Brain microvascular endothelial cell (primary cell): ENCODE results near the gene FEM1C.

Source experiments
- DNase-seq: peaks from one replicate; pipeline ENCODE4 v3.0.0-alpha.2; 2020
- H3K27ac ChIP-seq: fragments of 250-450 bp; sonication (Bioruptor Pico); 2 replicates; pipeline ENCODE4 v1.5.1; 2020; ENCODE audit warnings: mild to moderate bottlenecking, moderate library complexity
- H3K27me3 ChIP-seq: fragments of 250-450 bp; sonication (Bioruptor Pico); replicated peaks from 2 replicates; pipeline ENCODE4 v1.5.1; 2020; ENCODE audit warnings: mild to moderate bottlenecking
- H3K36me3 ChIP-seq: fragments of 250-450 bp; sonication (Bioruptor Pico); replicated peaks from 2 replicates; pipeline ENCODE4 v1.5.1; 2020; ENCODE audit warnings: mild to moderate bottlenecking
- H3K4me3 ChIP-seq: 2 replicates; pipeline ENCODE4 v1.5.1; 2011; ENCODE audit warnings: low read depth, mild to moderate bottlenecking, control low read depth, low read length, moderate library complexity
- in situ Hi-C: cut with HindIII; loops from 2 replicates; pipeline ENCODE4 v1.10.0; 2017; ENCODE audit warnings: low sequenced_read_pairs, low pct_ligation_motif_present
- TF ChIP-seq, protein P1 (sequence below): IDR thresholded peaks from 2 replicates; pipeline ENCODE4 v1.5.1; 2011; ENCODE audit warnings: low read depth, mild to moderate bottlenecking, moderate library complexity, low read length, control low read depth, inconsistent platforms; ENCODE audit errors: missing control alignments

FEM1C gene

DNA sequence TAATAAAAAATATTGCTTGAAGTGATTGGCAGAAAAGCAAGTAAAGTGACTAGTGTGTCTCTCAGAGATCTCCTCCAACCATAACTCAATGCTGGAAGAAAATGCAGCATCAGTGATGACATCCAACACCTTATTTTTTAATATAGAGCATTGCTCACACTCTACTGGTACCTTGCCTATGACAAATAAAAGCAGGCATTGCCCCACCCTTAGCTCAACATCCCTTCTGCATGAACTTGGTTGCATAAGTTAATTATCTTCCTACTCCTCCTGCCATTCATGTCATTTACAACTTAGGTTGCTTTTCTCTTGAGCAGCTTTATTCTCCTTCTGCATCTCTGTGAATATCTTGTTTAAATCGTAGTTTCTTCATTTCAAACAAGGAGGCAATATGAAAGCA, 41.2 kb downstream of the FEM1C start:
- no peak for DNase-seq
- TF ChIP-seq, protein P1, sequence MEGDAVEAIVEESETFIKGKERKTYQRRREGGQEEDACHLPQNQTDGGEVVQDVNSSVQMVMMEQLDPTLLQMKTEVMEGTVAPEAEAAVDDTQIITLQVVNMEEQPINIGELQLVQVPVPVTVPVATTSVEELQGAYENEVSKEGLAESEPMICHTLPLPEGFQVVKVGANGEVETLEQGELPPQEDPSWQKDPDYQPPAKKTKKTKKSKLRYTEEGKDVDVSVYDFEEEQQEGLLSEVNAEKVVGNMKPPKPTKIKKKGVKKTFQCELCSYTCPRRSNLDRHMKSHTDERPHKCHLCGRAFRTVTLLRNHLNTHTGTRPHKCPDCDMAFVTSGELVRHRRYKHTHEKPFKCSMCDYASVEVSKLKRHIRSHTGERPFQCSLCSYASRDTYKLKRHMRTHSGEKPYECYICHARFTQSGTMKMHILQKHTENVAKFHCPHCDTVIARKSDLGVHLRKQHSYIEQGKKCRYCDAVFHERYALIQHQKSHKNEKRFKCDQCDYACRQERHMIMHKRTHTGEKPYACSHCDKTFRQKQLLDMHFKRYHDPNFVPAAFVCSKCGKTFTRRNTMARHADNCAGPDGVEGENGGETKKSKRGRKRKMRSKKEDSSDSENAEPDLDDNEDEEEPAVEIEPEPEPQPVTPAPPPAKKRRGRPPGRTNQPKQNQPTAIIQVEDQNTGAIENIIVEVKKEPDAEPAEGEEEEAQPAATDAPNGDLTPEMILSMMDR, result no peak
- Histone ChIP-seq H3K27me3 (no peaks in the 10 kb centered on the region), H3K27ac (no peak overlapping the region), H3K4me3 (no peak overlapping the region), H3K36me3 (no peaks in the 10 kb centered on the region)
- in situ Hi-C loops, result no loop called here

DNA sequence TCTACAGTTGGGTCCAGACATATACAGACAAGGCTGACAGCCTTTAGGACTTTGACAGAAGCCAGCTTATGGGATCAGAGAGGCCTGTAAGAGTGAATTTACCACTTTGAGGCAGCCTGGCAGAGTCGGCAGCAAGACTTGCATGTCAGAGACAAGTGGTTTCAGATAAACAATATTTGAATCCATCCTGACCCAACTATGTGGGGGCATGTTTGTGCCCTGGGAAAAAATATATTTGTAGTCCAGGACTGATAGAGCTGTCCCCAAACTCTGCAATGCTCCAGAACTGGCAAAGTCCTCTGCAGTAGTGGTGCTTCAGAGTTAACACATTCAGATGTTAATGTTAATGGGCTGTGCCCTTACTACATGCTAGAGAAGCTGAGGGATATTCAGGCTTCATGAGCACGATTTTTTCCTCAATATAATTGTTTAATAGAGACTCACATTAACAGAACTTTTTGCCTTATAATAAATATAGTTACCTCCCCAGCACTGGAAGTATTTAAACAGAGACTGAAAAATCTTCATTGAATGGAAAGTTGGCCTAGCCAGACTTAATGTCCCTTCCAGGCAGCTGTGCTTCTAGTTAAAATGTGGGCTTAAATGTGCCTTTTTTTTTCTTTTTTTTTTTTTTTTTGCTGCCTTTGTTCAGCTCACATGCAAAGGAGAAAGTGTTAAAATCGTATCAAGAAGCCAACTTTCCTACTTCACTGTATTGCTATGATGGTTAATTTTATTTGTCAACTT, 42.9 kb downstream of the FEM1C start:
- DNase-seq, result no peak
- Histone ChIP-seq H3K27ac (no peak overlapping the region), H3K36me3 (no peaks in the 10 kb centered on the region), H3K27me3 (no peaks in the 10 kb centered on the region), H3K4me3 (no peak overlapping the region)
- in situ Hi-C loops, result no loop called here
- TF ChIP-seq, protein P1, result no peak

DNA sequence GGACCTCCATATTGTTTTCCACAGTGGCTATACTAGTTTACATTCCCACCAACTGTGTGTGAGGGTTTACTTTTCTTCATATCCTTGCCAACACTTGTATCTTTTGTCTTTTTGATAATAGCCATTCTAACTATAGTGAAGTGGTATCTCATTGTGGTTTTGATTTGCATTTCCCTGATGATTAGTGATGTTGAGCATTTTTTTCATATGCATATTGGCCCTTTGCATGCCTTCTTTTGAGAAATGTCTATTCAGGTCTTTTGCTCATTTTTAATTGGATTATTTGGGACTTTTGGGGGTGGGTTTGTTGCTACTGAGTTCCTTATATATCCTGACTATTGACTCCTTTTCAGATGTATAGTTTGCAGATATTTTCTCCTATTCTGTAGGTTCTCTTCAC, 44.4 kb downstream of the FEM1C start:
- Histone ChIP-seq H3K27me3 (no peaks in the 10 kb centered on the region), H3K4me3 (no peak overlapping the region), H3K36me3 (no peaks in the 10 kb centered on the region), H3K27ac (no peak overlapping the region)
- in situ Hi-C loops, result no loop called here
- TF ChIP-seq, protein P1, result no peak
- no peak for DNase-seq

DNA sequence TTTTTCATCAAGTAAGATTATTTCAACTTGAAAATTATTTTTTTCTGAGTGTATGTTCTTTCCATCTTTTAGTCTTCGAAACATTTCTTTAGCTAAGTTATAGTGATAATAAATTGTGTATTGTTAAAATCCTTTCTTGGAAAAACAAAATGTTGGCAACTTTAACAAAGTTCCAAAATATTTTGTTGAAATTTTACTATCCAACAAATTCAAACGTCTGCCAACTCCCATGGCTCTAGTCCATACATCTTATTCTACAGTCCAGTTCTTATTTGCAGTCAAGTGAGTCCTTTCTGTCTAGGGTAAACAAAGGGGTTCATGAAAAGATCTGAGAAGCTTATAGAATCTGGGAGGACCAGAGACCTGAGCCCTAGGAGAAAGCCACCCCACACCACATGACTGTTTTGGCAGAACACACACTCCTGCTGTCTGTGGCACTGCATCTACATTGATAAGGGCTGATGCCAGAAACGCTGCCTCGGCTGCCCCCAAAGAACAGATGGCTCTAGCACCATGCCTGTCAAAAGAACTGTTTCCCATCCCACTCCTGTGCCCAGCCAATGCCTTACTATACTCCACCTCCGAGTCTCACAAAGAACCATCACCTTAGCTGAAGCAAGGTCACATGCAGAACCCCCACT, 47.5 kb downstream of the FEM1C start:
- H3K36me3 ChIP-seq, result no peaks in the 10 kb centered on the region
- H3K27me3 ChIP-seq, result no peaks in the 10 kb centered on the region
- TF ChIP-seq, protein P1, result no peak
- no peak overlapping the region for H3K4me3 ChIP-seq
- H3K27ac ChIP-seq, result no peak overlapping the region
- no peak for DNase-seq
- in situ Hi-C loops, result no loop called here

DNA sequence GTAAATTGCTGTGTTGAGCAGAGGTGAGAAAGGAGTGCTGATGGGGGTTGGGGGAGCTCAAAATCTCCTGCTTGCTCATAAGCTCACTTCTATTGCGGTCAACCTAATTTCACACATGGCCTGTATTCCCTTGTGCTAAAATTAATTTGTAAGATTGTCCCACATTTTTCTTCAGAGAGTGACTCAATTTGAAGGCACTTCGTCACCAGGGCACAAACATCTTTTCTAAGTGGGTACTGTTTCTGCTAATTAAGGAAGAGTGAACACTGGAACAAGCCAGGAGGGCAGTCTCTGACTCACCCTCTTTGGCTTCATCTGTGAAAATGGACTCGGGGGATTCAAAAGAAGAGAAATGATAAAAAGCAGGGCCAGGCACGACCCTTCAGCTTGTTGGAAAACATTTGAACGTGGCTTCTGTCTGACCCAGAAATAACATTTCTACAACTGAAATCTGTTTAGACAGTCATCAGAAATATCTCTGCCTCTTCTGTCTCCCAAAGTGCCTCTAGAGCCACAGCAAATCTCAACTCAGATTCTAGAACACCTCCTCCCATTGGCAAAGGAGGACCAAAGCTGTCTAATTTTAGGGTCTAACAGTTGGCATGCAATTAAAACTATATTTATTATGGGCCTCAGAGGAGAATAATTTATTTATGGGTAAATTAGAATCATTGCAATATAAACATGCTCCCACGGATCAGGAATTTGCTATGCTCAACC, 49.8 kb downstream of the FEM1C start:
- Histone ChIP-seq H3K4me3 (no peak overlapping the region), H3K36me3 (no peaks in the 10 kb centered on the region), H3K27me3 (no peaks in the 10 kb centered on the region), H3K27ac (no peak overlapping the region)
- DNase-seq, result no peak
- in situ Hi-C loops, result no loop called here
- TF ChIP-seq, protein P1, result no peak
